GM21723 (cell line): Measurements from ENCODE around the gene HUWE1.
A peak's percentile ranks its signal among the peaks of the same experiment; 100 is the strongest.

Source experiments
- ATAC-seq: cut with Tn5 transposase; IDR thresholded peaks from one replicate; pipeline ENCODE4 v1.9.1; 2021; ENCODE audit warnings: mild to moderate bottlenecking, moderate library complexity; ENCODE audit not compliant: unreplicated experiment

HUWE1 gene

DNA sequence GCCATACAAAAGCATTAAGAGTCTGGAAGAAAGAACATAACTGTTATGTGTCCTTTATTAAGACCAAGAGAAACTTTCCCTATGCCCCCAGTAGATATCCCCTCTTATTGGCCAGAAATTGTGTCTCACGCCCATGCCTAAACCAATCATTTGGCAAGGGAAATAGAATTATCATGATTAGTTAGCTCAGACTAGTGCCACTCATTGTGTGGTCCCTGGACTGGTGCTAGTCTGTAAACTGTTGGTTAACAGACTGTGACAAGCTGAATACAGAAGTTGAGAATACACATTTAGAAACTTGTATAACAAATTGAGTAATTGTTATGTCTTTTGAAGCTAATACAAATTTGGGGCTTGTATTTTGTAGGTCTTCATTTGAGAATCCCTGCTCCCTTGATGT is 8.1 kb upstream of the HUWE1 start:
- ATAC-seq = no peak

- ATAC-seq = no peak
These were observed 1.8 kb upstream of the HUWE1 start for GRCh38 chrX:53688300-53688699.

GRCh38 chrX:53685711-53686110 is 808 bp downstream of the HUWE1 start:
- ATAC-seq = no peak

GRCh38 chrX:53684415-53685192 is 1.9 kb downstream of the HUWE1 start:
- ATAC-seq = no peak

GRCh38 chrX:53683556-53684414 is 2.7 kb downstream of the HUWE1 start:
- peak; percentile 72 for ATAC-seq

DNA sequence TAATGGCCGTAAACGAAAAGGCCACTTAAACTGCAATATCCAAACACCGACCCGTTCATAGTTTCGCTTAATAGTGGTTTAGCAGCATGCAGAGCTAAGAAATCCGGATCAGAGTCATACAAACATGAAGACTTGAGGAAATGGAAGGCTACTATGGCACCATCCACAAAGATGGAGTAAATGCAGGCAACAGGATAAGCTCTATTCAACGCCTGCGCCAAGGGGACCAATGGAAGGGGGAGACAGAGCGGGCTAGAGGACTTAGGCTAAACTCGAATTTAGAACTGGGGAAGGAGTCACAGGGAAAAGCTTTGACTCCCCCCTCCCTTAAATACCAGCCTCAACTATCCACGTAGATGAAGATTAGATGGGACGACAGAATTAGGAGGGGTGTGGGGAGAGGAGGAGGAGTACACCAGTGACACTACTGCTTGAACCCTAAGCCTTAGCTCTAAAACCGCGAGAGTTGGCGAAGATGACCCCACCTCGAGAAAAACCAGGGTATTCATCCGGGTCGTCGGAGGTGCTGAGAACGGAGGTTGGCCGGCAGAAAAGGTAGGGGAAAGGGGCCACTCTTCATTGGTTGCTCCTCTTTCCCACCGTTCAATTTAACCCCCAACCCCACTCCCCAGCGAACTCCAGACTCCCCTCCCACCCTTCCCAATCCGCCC is 3.5 kb downstream of the HUWE1 start:
- ATAC-seq = no peak

- no peak for ATAC-seq
These were observed 4.9 kb downstream of the HUWE1 start for GRCh38 chrX:53681661-53682060.

DNA sequence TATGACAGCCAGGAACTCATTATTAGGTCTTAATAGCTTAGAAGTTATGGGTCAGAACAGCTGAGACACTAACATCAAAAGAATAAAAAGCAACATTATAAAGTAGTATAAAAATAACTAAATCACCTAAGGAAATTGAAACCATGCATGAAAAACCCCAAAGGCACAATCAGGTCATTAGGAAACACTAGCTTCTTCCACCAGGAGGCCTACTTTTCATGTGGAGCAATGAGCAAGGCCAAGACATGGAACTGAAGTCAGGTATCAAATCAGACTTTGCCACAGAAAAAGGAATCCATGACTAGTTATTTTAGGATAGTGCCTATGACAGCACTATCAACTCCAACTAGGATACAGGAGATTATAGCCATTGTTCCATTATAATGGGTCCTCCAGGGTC is 7.9 kb downstream of the HUWE1 start:
- no peak for ATAC-seq

GRCh38 chrX:53677286-53677685 is 9.2 kb downstream of the HUWE1 start:
- ATAC-seq = no peak

DNA sequence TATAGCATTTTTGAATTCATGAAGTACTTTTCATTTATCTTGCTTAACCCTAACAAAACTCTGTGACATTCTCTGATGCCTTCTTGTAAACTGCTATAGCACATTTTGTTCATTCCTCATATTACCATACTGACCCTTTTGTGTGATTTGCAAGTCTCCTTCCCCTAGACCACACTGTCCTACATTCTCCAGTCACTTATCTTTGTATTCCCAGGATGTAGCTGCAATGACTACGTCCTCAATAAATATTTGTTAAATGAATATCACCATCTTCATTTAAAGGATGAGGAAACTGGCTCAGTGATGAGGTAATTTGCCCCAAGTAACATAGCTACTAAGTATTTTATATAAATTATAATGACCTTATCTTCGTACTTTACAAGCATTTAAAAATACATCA is 11.9 kb downstream of the HUWE1 start:
- no peak for ATAC-seq

DNA sequence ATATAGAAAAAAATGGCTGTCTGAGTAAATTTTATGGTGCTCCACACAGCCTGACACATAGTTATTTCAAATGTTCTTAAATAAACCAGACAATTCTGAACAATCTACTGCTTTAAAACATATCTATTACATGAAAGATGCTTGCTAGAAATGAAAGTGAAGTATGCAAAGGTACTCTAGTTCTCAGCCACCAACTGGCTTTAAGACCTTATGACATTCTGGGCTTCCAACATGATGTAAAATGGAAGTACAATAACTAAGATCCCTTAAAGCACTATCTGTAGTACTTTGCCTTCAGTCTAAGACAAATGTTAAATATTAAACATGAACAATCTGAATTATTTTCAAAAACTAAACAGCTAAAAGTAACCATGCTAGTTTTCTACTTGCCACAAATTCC is 17.3 kb downstream of the HUWE1 start:
- ATAC-seq = no peak

DNA sequence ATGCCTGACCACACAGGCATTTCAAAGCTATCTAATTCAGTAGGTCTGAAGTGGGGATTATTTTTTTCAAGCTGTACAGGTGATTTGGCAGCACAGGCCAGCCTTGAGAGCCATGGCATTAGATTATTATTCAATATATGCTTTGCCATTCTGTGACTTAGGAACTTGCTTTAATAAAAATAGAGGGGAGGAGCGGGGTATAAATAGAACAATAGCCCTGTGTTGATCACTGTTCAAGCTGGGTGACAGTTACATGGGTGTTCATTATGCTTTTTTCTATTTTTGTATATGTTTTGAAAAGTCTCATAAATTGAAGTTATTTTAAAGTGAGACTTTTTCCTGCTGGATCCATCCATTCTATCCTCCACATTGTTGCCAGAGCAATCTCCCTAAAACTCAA is 20.3 kb downstream of the HUWE1 start:
- no peak for ATAC-seq

GRCh38 chrX:53660004-53660403 is 26.5 kb downstream of the HUWE1 start:
- ATAC-seq = no peak

- no peak for ATAC-seq
These were observed 27.5 kb downstream of the HUWE1 start for GRCh38 chrX:53659039-53659438.

GRCh38 chrX:53656845-53657244 is 29.7 kb downstream of the HUWE1 start:
- no peak for ATAC-seq

- no peak for ATAC-seq
These were observed 32.1 kb downstream of the HUWE1 start for GRCh38 chrX:53654376-53654775.

DNA sequence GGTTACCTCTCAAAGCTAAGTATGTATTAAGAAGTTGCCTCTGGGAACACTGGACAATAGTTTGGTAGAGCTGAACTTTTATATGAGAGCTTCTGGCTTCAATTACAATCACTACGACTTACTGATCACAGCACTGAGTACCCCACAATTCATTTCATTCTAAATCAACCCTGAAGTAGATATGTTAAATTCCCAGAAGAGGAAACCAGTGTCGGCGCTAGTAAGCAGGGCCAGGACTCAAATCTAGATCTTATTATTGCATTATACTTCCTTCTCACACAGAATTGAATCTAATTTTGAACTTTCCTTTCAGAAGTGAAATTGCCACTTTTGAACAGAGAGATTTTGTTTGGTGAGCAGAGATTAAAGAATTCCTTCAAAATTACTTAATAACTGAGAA is 41.8 kb downstream of the HUWE1 start:
- no peak for ATAC-seq

DNA sequence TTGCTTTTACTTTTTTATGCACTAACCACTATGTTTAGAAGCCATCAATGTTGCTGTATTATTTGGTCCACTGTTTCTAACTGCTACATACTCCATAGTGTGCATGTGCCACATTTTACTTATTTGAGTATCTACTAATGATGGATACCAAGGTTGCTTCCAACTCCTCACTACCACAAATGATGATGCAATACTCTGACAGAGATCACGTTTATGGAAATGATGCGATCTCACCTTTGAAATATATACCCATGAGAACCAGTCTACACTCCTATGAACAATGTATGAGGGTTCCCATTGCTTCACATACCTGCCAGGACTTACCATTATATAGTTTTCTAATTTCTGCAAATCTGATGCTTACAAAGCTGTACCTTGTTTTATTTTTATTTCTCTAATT is 44.2 kb downstream of the HUWE1 start:
- ATAC-seq = no peak

DNA sequence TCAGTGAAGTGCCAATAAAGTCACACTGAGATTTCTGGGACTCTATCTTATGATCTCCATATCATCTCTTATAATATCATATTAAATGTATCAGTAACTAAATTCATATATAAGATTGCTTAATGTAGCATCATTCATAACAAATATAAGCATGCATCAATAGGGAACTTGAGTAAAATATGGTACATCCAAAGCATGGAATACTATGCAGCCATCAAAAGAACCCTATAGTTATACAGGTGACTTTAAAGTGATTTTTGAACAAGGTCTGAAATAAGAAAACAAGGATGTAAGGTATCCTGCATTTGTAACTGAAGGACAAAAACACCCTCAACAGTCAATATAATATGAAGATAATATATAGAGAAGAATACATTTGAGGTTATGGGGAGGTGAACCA is 47.3 kb downstream of the HUWE1 start:
- ATAC-seq = no peak

GRCh38 chrX:53637479-53637878 is 49.0 kb downstream of the HUWE1 start:
- ATAC-seq = no peak

DNA sequence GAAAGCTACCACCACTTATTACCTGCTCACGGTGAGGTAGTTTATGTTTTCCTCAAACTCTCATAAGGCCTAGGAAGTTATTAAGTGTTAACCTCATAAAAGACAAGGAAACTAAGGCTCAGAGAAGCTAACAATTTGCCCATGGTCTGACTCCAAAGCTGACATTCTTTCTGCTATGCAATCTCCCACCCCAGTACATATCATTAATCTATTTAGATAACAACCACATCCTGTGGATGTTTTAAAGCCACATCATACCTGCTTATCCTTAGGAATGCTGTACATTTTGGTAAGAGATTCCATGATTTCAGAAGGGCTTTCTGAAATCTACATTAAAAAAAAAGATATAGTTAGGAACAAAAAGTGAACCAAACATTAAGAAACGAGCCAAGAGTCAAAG is 55.4 kb downstream of the HUWE1 start:
- no peak for ATAC-seq

GRCh38 chrX:53630261-53630660 is 56.3 kb downstream of the HUWE1 start:
- no peak for ATAC-seq
